K562 (cell line): ENCODE results near the gene GGACT. TPM values are rescaled to one million over a fixed set of nuclear protein-coding genes. Genes with fewer than 3 reads are reported as not detected.

Experiments used
- ATF7 ChIP-seq: fragments of 450-650 bp; IDR thresholded peaks from 2 replicates; pipeline ENCODE4 v1.7.1; 2014; ENCODE audit warnings: mild to moderate bottlenecking, moderate library complexity
- C11orf30 ChIP-seq: fragments of 450-650 bp; IDR thresholded peaks from 2 replicates; pipeline ENCODE4 v1.6.1; 2016; ENCODE audit warnings: low read depth, mild to moderate bottlenecking
- CC2D1A ChIP-seq: fragments of 450-650 bp; IDR thresholded peaks from 2 replicates; pipeline ENCODE4 v1.6.1; 2017; ENCODE audit warnings: mild to moderate bottlenecking
- CREM ChIP-seq: IDR thresholded peaks from 2 replicates; pipeline ENCODE4 v1.6.1; 2014; ENCODE audit warnings: antibody characterized with exemption, low read depth
- ETV1 ChIP-seq: fragments of 450-650 bp; conservative IDR thresholded peaks from 2 replicates; pipeline ENCODE4 v1.6.1; 2016; ENCODE audit warnings: missing genetic modification characterization, control low read depth, low read depth, missing compliant biosample characterization
- MAFF ChIP-seq: IDR thresholded peaks from 2 replicates; pipeline ENCODE4 v1.6.1; 2012; ENCODE audit warnings: low read length, improper control_type of control experiment
- MAFG ChIP-seq: fragments of 450-650 bp; conservative IDR thresholded peaks from 2 replicates; pipeline ENCODE4 v1.6.1; 2016; ENCODE audit warnings: missing genetic modification characterization, missing compliant biosample characterization
- MCM7 ChIP-seq, 2 experiments: fragments of 450-650 bp; IDR thresholded peaks; 2 replicates each; pipeline ENCODE4 v1.6.1; 2016 to 2018
- MEIS2 ChIP-seq: fragments of 450-650 bp; IDR thresholded peaks from 2 replicates; pipeline ENCODE4 v1.6.1; 2014; ENCODE audit warnings: mild to moderate bottlenecking; ENCODE audit not compliant: partially characterized antibody
- NCOA1 ChIP-seq: fragments of 450-650 bp; IDR thresholded peaks from 2 replicates; pipeline ENCODE4 v1.6.1; 2016; ENCODE audit warnings: low read depth
- NFE2 ChIP-seq: IDR thresholded peaks from 2 replicates; pipeline ENCODE4 v1.6.1; 2014; ENCODE audit warnings: antibody characterized with exemption, low read depth
- RBM14 ChIP-seq: fragments of 200-400 bp; formaldehyde crosslinking; IDR thresholded peaks from 2 replicates; pipeline ENCODE4 v1.6.1; 2018; ENCODE audit warnings: low read depth, mild to moderate bottlenecking, low read length, moderate library complexity, borderline replicate concordance; ENCODE audit not compliant: insufficient read depth
- RBM39 ChIP-seq: fragments of 200-400 bp; formaldehyde crosslinking; optimal IDR thresholded peaks from 2 replicates; pipeline ENCODE3; 2018; ENCODE audit warnings: low read depth, low read length
- SAFB2 ChIP-seq: fragments of 200-400 bp; formaldehyde crosslinking; IDR thresholded peaks from 2 replicates; pipeline ENCODE4 v1.6.1; 2018; ENCODE audit warnings: borderline replicate concordance, low read length, low read depth, moderate library complexity; ENCODE audit not compliant: severe bottlenecking
- SMARCA4 ChIP-seq: fragments of 450-650 bp; IDR thresholded peaks from 2 replicates; pipeline ENCODE4 v1.6.1; 2016
- SP1 ChIP-seq: sonication (generic); formaldehyde crosslinking; IDR thresholded peaks from 2 replicates; pipeline ENCODE4 v1.8.1; 2022; ENCODE audit warnings: mild to moderate bottlenecking, missing genetic modification reagents
- TAF9B ChIP-seq: fragments of 450-650 bp; IDR thresholded peaks from 2 replicates; pipeline ENCODE4 v1.6.1; 2018; ENCODE audit warnings: mild to moderate bottlenecking; ENCODE audit not compliant: partially characterized antibody
- TCF3 ChIP-seq: sonication (generic); formaldehyde crosslinking; IDR thresholded peaks from 2 replicates; pipeline ENCODE4 v1.4.0; 2020; ENCODE audit warnings: mild to moderate bottlenecking, missing genetic modification reagents
- ZNF197 ChIP-seq: fragments of 200-800 bp; sonication (Bioruptor generic); IDR thresholded peaks from 2 replicates; pipeline ENCODE4 v1.6.1; 2016; ENCODE audit warnings: low read depth, missing genetic modification characterization, missing compliant biosample characterization
- ZSCAN29 ChIP-seq: fragments of 450-650 bp; IDR thresholded peaks from 2 replicates; pipeline ENCODE4 v1.6.1; 2017
- polyA plus RNA-seq, 8 experiments: library from polyadenylated mRNA; depleted of rRNA in 4 of 8; stranded (reverse) in 5 of 8; unstranded in 3 of 8; fragments of >200 nt; fragmentation: Nextera tagmentation in 2 of 8; fragmentation: Illumina TruSeq in 1 of 8; extraction: Ambion mirVana in 2 of 8; extraction: Trizol in 1 of 8; gene quantifications; 2 replicates each; pipeline versions ENCODE4 v1.2.1 to v1.2.3, GENCODE V29; 2011 to 2014; ENCODE audit warnings: inconsistent platforms in 1 of 8, missing spikeins in 1 of 8
- total RNA-seq, 7 experiments: library from RNA; depleted of rRNA in 6 of 7; stranded (reverse); fragments of >200 nt in 6 of 7; fragmentation: Illumina TruSeq in 2 of 7; extraction: Trizol in 2 of 7; gene quantifications; 2 replicates each; pipeline versions ENCODE4 v1.2.1 to v1.2.3, GENCODE V29; 2011 to 2021; ENCODE audit warnings: low replicate concordance in 1 of 7
- TF ChIP-seq, protein P1 (sequence below): fragments of 450-650 bp; formaldehyde crosslinking; IDR thresholded peaks from 2 replicates; pipeline ENCODE4 v1.4.0; 2020; ENCODE audit warnings: mild to moderate bottlenecking
- TF ChIP-seq, protein P2 (sequence below): fragments of 450-650 bp; conservative IDR thresholded peaks from 2 replicates; pipeline ENCODE4 v1.6.1; 2016; ENCODE audit warnings: missing genetic modification characterization, low read depth, mild to moderate bottlenecking, control low read depth, missing compliant biosample characterization

GGACT gene
- total and polyA plus RNA-seq, 9 of the 15 experiments (the other 6 are each of a cell fraction or from before 2014, with no cell fraction given) = 0.20 to 3.2 (median 1.7) TPM

DNA sequence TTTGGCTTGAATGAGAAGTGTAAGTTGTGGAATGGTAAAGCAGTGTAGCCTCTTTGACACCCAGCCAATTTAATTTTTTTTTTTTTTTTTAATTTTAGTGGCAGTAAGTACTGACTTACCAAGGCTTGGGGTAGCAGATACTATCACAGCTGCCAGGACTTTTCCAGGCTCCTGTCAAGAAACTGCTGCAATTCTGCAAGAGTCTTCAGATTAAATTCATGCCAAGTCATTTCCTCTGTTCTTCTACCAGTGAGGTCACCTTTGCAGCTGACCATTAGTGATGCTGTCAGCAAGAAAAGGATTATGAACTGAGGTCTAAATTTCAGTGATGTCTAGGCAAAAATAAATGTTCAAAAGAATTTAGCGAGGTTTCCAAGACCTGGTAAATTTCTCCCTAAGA lies 91.2 kb downstream of the GGACT start (continued):
- TF ChIP-seq, protein P1, sequence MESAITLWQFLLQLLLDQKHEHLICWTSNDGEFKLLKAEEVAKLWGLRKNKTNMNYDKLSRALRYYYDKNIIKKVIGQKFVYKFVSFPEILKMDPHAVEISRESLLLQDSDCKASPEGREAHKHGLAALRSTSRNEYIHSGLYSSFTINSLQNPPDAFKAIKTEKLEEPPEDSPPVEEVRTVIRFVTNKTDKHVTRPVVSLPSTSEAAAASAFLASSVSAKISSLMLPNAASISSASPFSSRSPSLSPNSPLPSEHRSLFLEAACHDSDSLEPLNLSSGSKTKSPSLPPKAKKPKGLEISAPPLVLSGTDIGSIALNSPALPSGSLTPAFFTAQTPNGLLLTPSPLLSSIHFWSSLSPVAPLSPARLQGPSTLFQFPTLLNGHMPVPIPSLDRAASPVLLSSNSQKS (CRISPR knock-in tag) = no peak
- TF ChIP-seq MAFF = peak; percentile 55
- no peak for TF ChIP-seq NCOA1
- no peak for TF ChIP-seq RBM39
- TF ChIP-seq NFE2 = peak; percentile 72
- no peak for TF ChIP-seq ZNF197
- TF ChIP-seq MAFG (tag) = peak; percentile 79
- TF ChIP-seq, protein P2, sequence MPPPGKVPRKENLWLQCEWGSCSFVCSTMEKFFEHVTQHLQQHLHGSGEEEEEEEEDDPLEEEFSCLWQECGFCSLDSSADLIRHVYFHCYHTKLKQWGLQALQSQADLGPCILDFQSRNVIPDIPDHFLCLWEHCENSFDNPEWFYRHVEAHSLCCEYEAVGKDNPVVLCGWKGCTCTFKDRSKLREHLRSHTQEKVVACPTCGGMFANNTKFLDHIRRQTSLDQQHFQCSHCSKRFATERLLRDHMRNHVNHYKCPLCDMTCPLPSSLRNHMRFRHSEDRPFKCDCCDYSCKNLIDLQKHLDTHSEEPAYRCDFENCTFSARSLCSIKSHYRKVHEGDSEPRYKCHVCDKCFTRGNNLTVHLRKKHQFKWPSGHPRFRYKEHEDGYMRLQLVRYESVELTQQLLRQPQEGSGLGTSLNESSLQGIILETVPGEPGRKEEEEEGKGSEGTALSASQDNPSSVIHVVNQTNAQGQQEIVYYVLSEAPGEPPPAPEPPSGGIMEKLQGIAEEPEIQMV (tag) = no peak
- TF ChIP-seq RBM14 = no peak
- peak; percentile 26 for TF ChIP-seq MEIS2
- no peak for TF ChIP-seq SAFB2
- peak; percentile 61; the same call in 1 of the 2 replicates for TF ChIP-seq C11orf30
- no peak for TF ChIP-seq TCF3 (CRISPR knock-in tag)
- no peak for TF ChIP-seq ZSCAN29
- no peak for TF ChIP-seq MCM7 (IDR thresholded peaks at IDR 0.05)
- TF ChIP-seq ETV1 (tag) = peak; percentile 54; the same call in 1 of the 2 replicates
- no peak for TF ChIP-seq SP1 (CRISPR knock-in tag)
- peak; percentile 21; the same call in 1 of the 2 replicates for TF ChIP-seq SMARCA4
- peak; percentile 26 for TF ChIP-seq TAF9B
- TF ChIP-seq CREM = 0 out of 2 replicates have a peak, but pooled peaks have one; percentile 38
- TF ChIP-seq ATF7 = peak; percentile 59; the same call in 1 of the 2 replicates
- TF ChIP-seq CC2D1A = no peak
